Measurements from ENCODE around the gene EYA4.

The EYA4 gene

GRCh38 chr6:133407320-133408100, 166.4 kb downstream of the EYA4 start:
- DNase-seq = no peak

- DNase-seq = no peak
Observed at GRCh38 chr6:133408132-133408531, 167.0 kb downstream of the EYA4 start.

- no peak for DNase-seq
Observed at GRCh38 chr6:133408543-133408942, 167.4 kb downstream of the EYA4 start.

GRCh38 chr6:133410638-133411435, 169.7 kb downstream of the EYA4 start:
- DNase-seq = no peak

GRCh38 chr6:133411757-133412156, 170.6 kb downstream of the EYA4 start:
- no peak for DNase-seq

GRCh38 chr6:133415262-133415661, 174.1 kb downstream of the EYA4 start:
- DNase-seq = no peak

- no peak for DNase-seq
Observed at GRCh38 chr6:133418108-133418507, 177.0 kb downstream of the EYA4 start.

GRCh38 chr6:133423242-133423641, 182.1 kb downstream of the EYA4 start:
- no peak for DNase-seq

- no peak for DNase-seq
Observed at GRCh38 chr6:133424359-133424758, 183.2 kb downstream of the EYA4 start.

GRCh38 chr6:133426038-133426437, 184.9 kb downstream of the EYA4 start:
- no peak for DNase-seq

- DNase-seq = no peak
Observed at GRCh38 chr6:133428295-133428694, 187.1 kb downstream of the EYA4 start.

- DNase-seq = no peak
Observed at GRCh38 chr6:133430530-133430929, 189.4 kb downstream of the EYA4 start.

GRCh38 chr6:133431031-133431430, 189.9 kb downstream of the EYA4 start:
- no peak for DNase-seq

- no peak for DNase-seq
Observed at GRCh38 chr6:133432021-133432989, 191.1 kb downstream of the EYA4 start.

- DNase-seq = no peak
Observed at GRCh38 chr6:133435065-133435728, 194.0 kb downstream of the EYA4 start.

- DNase-seq = no peak
Observed at GRCh38 chr6:133436652-133437051, 195.5 kb downstream of the EYA4 start.

GRCh38 chr6:133441491-133441890, 200.3 kb downstream of the EYA4 start:
- no peak for DNase-seq

- DNase-seq = no peak
Observed at GRCh38 chr6:133446789-133447188, 205.6 kb downstream of the EYA4 start.

GRCh38 chr6:133447924-133448323, 206.8 kb downstream of the EYA4 start:
- no peak for DNase-seq

GRCh38 chr6:133456439-133456838, 215.3 kb downstream of the EYA4 start:
- no peak for DNase-seq

GRCh38 chr6:133456944-133457343, 215.8 kb downstream of the EYA4 start:
- DNase-seq = no peak

- no peak for DNase-seq
Observed at GRCh38 chr6:133460101-133460500, 218.9 kb downstream of the EYA4 start.

Data from left hindlimb (tissue), 1 donor.